GM18498 (cell line): Measurements from ENCODE around the gene FAM204A.

Experiments
- ATAC-seq: cut with Tn5 transposase; IDR thresholded peaks from one replicate; pipeline ENCODE4 v1.9.1; 2021; ENCODE audit warnings: mild to moderate bottlenecking, moderate library complexity; ENCODE audit not compliant: unreplicated experiment

FAM204A gene

GRCh38 chr10:118286051-118286838 lies 55.9 kb downstream of the FAM204A start:
- ATAC-seq, result no peak

- ATAC-seq, result no peak
Observed at GRCh38 chr10:118282670-118283069, 59.5 kb downstream of the FAM204A start.

GRCh38 chr10:118278649-118279048 lies 63.5 kb downstream of the FAM204A start:
- ATAC-seq, result no peak

DNA sequence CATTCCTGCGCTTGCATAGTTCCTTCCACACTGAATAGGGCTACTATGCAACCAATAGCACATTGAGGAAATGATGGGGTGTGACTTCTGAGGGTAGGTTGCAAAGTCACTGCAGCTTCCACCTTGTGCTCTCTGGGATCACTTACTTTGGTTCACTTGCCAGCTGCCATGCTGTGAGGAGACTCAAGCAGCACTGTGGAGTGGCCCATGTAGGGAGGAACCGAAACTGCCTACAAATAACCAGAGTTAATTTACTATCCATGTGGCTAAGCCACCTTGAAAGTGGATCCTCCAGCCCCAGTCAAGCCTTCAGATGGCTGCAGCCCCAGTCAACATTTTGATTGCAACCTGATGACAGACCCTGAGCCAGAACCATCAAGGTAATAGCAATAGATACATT lies 64.3 kb downstream of the FAM204A start:
- ATAC-seq, result no peak

GRCh38 chr10:118276727-118277126 lies 65.4 kb downstream of the FAM204A start:
- ATAC-seq, result no peak

GRCh38 chr10:118276204-118276603 lies 65.9 kb downstream of the FAM204A start:
- ATAC-seq, result no peak

- ATAC-seq, result no peak
Observed at GRCh38 chr10:118273662-118274061, 68.5 kb downstream of the FAM204A start.

GRCh38 chr10:118272767-118273166 lies 69.4 kb downstream of the FAM204A start:
- no peak for ATAC-seq

DNA sequence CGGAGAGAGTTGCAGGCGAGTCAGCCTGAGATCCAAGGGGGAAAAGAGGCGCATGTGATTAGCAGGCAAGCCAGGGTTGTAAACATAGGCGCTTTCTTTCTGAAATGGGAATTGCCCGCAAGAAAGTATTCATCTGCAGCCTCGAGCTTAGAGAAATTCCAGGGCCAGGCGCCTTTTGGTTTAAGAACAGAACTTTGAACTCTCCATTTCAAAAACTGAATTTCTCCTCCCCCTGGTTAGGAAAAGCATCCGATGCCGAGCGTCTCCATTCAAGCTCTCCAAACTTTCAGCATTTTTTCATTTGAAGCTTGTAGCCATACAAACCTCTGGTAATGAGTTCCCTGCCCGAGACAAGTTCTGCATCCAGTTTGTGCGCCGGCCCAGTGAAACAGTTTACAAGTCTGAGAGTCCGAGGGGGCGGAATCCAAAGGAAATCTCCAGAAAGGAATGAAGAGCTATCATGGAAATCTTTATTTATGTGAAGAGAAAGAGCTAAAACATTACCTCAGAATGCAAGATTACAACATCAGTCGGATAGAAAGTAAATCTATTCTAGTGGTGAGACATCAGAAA lies 69.9 kb downstream of the FAM204A start:
- no peak for ATAC-seq

GRCh38 chr10:118271671-118272070 lies 70.5 kb downstream of the FAM204A start:
- no peak for ATAC-seq

DNA sequence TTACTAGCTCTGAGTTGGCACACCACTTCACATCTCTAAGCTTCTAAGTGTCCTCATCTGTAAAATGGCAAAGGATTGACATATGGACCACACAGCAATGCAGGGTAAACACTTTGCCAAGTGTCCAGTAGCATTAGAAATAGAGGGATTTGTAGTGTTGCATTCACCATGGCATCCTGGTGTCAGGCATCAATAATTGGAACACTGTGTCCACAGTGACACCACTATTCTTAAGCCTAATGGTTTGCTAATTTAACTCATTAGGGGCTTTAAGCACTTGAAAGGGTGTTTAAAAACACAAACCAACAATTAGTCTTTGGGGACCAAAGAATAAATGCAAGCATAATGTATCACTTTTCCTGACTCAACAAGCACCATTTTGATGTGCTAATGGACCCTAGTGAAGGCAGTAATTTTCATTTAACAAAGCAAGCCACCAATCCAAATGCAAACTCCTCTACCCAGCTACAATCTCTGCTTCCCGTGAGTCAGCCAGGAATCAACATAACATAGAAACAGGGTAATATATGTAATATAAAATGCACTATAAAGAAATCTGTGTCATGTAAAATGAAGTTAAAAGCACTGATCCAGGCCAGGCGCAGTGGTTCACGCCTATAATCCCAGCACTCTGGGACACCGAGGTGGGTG lies 75.9 kb downstream of the FAM204A start:
- ATAC-seq, result no peak

DNA sequence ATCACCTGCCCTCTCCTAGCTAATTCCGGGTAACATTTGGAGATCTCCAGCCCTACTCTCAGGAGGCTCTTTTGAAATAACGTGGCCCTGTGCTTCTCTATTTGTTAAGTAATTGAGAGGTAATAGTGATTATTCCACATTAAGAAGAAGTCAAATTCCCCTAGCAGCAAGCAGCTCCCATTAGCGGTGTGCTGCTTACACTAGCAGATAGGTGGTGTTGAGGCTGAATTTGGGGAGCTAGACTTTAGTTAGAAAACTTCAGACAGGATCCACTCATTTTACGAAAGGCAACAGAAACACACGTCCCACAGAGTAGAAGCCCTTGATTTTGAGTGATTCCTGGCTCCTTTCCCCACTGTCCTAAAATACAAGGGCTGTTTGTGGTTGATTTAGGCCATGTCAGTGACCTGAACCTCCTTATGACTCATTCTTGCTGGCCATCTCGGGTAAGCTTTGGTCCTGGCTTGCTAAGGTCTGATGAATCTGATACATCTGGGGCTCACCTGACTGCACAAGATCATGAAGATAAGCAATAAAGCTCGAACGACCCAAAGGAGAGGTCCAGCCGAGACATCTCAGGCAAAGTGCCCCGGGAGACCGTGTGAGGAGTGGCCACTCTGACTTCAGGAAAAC lies 77.2 kb downstream of the FAM204A start:
- no peak for ATAC-seq

- ATAC-seq, result no peak
Observed at GRCh38 chr10:118264252-118264651, 77.9 kb downstream of the FAM204A start.

DNA sequence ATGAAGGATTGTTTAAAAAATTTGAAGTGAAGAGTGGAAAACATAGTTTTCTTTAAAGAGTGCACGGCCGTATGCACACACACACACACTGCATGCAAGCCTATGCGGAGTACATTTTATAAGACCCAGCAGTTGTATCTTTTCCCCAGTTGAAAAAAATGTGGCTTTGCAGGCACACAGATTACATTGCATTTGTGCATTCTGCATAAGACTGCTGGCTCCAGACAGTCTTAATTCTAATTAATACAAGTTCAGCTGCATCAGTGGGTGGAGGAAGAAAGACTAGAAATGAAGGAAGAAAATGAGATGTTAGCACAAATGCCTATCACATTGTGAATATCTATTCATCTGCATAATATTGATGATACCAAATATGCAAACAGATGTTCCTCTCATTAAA lies 79.6 kb downstream of the FAM204A start:
- ATAC-seq, result no peak

- peak; percentile 58 for ATAC-seq
Observed at GRCh38 chr10:118259288-118259906, 82.7 kb downstream of the FAM204A start.

DNA sequence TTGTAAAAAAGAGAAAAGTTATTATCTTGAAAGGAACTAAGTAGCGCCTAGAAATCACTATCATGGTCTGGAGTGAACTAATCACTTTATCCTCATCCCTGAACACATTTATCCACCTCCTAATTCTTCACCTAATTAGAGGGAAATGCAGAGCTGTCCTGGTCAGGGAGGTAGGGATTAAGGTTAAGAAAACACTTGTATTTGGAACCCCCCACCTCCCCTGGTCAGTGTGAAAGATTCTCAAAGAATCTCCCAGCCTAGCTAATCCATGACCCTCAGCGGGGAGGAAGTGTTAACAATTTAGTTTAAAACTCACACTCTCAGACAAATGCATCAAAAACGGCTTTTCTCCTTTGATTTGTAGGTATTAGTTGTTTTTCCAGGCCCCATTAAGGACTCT lies 83.8 kb downstream of the FAM204A start:
- no peak for ATAC-seq

GRCh38 chr10:118256825-118257570 lies 85.1 kb downstream of the FAM204A start:
- no peak for ATAC-seq

DNA sequence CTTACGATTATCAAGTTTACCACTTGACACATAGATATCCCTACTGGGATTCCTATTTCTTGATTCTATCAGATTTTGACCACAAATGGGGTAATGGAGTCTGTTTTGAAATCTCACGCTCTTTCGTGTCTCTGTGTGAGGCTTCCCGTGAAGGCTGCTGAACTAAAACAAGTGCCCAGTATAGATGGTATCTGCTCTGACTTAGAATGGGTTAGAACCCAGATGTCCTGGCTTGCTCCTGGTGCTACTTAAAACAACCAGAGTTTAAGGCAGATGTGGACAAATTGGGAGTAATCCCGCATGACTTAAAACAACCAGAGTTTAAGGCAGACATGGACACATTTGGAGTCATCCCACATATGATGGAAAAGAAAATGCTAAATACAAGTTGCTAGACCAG lies 85.9 kb downstream of the FAM204A start:
- ATAC-seq, result no peak

DNA sequence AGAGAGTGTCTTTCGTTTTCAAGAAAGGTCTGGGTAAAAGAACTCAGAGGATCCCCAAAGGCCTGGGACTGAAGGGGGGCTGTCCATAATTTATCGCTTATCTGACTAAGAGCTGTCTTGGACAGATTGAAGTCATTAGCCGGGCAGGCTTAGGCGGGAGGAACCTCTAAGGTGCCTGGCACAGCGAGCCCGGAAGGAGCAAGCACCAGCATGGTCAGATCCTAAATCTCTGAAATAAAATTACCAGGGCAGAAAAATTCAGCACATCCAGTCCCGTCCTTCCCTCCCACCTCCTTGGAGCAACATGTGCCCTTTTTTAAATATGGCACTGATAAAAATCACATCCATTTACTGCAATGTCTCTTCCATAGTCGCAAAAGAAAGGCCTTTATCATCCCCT lies 86.8 kb downstream of the FAM204A start:
- ATAC-seq, result no peak

- no peak for ATAC-seq
Observed at GRCh38 chr10:118254654-118255053, 87.5 kb downstream of the FAM204A start.

- no peak for ATAC-seq
Observed at GRCh38 chr10:118253397-118253796, 88.7 kb downstream of the FAM204A start.
